Neural progenitor cell (in vitro differentiated cells): ENCODE data around the gene OR8D4. TPM values are rescaled to one million over a fixed set of nuclear protein-coding genes. Genes with fewer than 3 reads are reported as not detected.

Experiments
- DNase-seq: peaks from one replicate; pipeline ENCODE4 v3.0.0-alpha.2; 2016; ENCODE audit warnings: low spot score
- H2AFZ ChIP-seq: fragments of 200-600 bp; sonication (generic); replicated peaks from 2 replicates; pipeline ENCODE4 v1.6.1; 2016; ENCODE audit warnings: antibody characterized with exemption
- H3F3A ChIP-seq: fragments of 200-600 bp; sonication (generic); 2 replicates; pipeline ENCODE4 v1.6.1; 2016; ENCODE audit warnings: antibody characterized with exemption, low read depth
- H3K27ac ChIP-seq: fragments of 200-600 bp; sonication (generic); 2 replicates; pipeline ENCODE4 v1.5.1; 2016; ENCODE audit warnings: mild to moderate bottlenecking
- H3K27me3 ChIP-seq: fragments of 200-600 bp; sonication (generic); 2 replicates; pipeline ENCODE4 v1.6.1; 2016; ENCODE audit warnings: mild to moderate bottlenecking, moderate library complexity
- H3K36me3 ChIP-seq: fragments of 200-600 bp; sonication (generic); 2 replicates; pipeline ENCODE4 v1.5.1; 2016
- H3K4me1 ChIP-seq: fragments of 200-600 bp; sonication (generic); 2 replicates; pipeline ENCODE4 v1.6.1; 2016; ENCODE audit warnings: mixed run types
- H3K4me2 ChIP-seq: fragments of 200-600 bp; sonication (generic); 2 replicates; pipeline ENCODE4 v1.6.1; 2016
- H3K4me3 ChIP-seq: fragments of 200-600 bp; sonication (generic); 2 replicates; pipeline ENCODE4 v1.5.1; 2016
- H3K79me2 ChIP-seq: fragments of 200-600 bp; sonication (generic); 2 replicates; pipeline ENCODE4 v1.6.1; 2016; ENCODE audit warnings: low read depth
- H3K9ac ChIP-seq: fragments of 200-600 bp; sonication (generic); 2 replicates; pipeline ENCODE4 v1.6.1; 2016
- H3K9me3 ChIP-seq: fragments of 200-600 bp; sonication (generic); 2 replicates; pipeline ENCODE4 v1.5.1; 2016; ENCODE audit warnings: low read depth
- H4K20me1 ChIP-seq: fragments of 200-600 bp; sonication (generic); 2 replicates; pipeline ENCODE4 v1.6.1; 2016; ENCODE audit warnings: low read depth
- H3K27ac Mint-ChIP-seq: 3 replicates; pipeline ENCODE4 v1.8.0; 2021; ENCODE audit warnings: mixed read lengths
- H3K27me3 Mint-ChIP-seq: 2 replicates; pipeline ENCODE4 v1.8.0; 2022; ENCODE audit warnings: low read depth, mild to moderate bottlenecking, inconsistent platforms, moderate library complexity, mixed read lengths; ENCODE audit not compliant: insufficient read depth
- H3K36me3 Mint-ChIP-seq: 3 replicates; pipeline ENCODE4 v1.8.0; 2021; ENCODE audit warnings: mixed read lengths
- H3K4me1 Mint-ChIP-seq: 3 replicates; pipeline ENCODE4 v1.8.0; 2021; ENCODE audit warnings: mixed read lengths
- H3K4me3 Mint-ChIP-seq: 3 replicates; pipeline ENCODE4 v1.8.0; 2021; ENCODE audit warnings: mild to moderate bottlenecking, moderate library complexity, mixed read lengths
- H3K9me3 Mint-ChIP-seq: 3 replicates; pipeline ENCODE4 v1.8.0; 2020; ENCODE audit warnings: mixed read lengths
- EZH2 ChIP-seq: fragments of 200-600 bp; sonication (generic); IDR thresholded peaks from 2 replicates; pipeline ENCODE4 v1.6.1; 2017; ENCODE audit warnings: antibody characterized with exemption, mild to moderate bottlenecking, moderate library complexity
- EZH2phosphoT487 ChIP-seq: fragments of 200-600 bp; sonication (generic); IDR thresholded peaks from 2 replicates; pipeline ENCODE4 v1.6.1; 2017; ENCODE audit warnings: antibody characterized with exemption
- total RNA-seq: library from RNA; depleted of rRNA; stranded (reverse); fragments of >200 nt; gene quantifications from 2 replicates; pipeline ENCODE4 v1.2.3, GENCODE V29; 2015; ENCODE audit warnings: low replicate concordance
- TF ChIP-seq, protein P1 (sequence below): fragments of 200-600 bp; sonication (generic); IDR thresholded peaks from 2 replicates; pipeline ENCODE4 v1.5.1; 2017; ENCODE audit warnings: antibody characterized with exemption, mild to moderate bottlenecking

OR8D4 gene
- total RNA-seq, 1 donor from 2014 or later = not detected

DNA sequence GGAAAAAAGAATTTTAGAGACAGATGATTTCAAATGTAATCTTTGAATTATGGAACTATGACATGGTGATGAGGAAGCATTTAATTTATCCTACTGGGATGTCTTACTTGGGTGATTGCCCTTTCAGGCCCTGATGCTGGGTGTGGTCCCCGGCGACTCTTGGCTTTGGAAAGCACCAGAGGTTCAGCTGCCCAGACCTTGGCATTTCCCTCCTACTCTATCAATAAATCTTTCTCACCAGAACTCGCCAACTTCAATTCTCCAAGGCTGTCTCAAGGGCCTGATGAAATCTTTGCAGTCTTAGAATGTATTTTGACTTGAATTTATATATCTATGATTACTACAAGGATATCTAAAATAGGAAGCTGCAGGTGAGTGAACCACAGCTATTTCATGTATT, 19.0 kb downstream of the OR8D4 start:
- Mint-ChIP-seq H3K27ac (no peak overlapping the region), H3K36me3 (no peaks in the 10 kb centered on the region), H3K9me3 (no peaks in the 10 kb centered on the region), H3K4me3 (no peak overlapping the region), H3K4me1 (no peaks in the 10 kb centered on the region), H3K27me3 (no peaks in the 10 kb centered on the region)
- Histone ChIP-seq H3K4me1 (no peaks in the 10 kb centered on the region), H3K27me3 (no peaks in the 10 kb centered on the region), H3K79me2 (no peaks in the 10 kb centered on the region), H4K20me1 (no peaks in the 10 kb centered on the region), H3K9me3 (no peaks in the 10 kb centered on the region), H3K4me3 (no peak overlapping the region), H3K27ac (no peak overlapping the region), H3K9ac (no peak overlapping the region), H3K4me2 (no peak overlapping the region), H3F3A (no peaks in the 10 kb centered on the region), H3K36me3 (no peaks in the 10 kb centered on the region), H2AFZ (no peak overlapping the region)
- no peak for TF ChIP-seq EZH2
- TF ChIP-seq, protein P1, sequence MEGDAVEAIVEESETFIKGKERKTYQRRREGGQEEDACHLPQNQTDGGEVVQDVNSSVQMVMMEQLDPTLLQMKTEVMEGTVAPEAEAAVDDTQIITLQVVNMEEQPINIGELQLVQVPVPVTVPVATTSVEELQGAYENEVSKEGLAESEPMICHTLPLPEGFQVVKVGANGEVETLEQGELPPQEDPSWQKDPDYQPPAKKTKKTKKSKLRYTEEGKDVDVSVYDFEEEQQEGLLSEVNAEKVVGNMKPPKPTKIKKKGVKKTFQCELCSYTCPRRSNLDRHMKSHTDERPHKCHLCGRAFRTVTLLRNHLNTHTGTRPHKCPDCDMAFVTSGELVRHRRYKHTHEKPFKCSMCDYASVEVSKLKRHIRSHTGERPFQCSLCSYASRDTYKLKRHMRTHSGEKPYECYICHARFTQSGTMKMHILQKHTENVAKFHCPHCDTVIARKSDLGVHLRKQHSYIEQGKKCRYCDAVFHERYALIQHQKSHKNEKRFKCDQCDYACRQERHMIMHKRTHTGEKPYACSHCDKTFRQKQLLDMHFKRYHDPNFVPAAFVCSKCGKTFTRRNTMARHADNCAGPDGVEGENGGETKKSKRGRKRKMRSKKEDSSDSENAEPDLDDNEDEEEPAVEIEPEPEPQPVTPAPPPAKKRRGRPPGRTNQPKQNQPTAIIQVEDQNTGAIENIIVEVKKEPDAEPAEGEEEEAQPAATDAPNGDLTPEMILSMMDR = no peak
- TF ChIP-seq EZH2phosphoT487 = no peak
- no peak for DNase-seq

DNA sequence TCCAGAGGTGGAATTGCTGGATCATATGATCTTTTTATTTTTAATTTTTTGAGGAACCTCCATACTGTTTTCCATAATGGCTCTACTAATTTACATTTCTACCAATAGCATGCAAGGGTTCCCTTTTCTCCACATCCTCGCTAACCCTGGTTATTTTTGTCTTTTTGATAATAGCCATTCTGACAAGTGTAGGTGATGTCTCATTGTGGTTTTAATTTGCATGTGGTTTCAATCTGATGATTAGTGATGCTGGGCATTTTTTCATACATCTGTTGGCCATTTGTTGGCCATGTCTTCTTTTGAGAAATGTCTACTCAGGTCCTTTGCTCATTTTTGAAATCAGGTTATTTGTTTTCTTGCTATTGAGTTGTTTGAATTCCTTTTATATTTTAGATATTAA, 22.1 kb downstream of the OR8D4 start:
- DNase-seq = no peak
- no peaks in the 10 kb centered on the region for H3K4me1 Mint-ChIP-seq

DNA sequence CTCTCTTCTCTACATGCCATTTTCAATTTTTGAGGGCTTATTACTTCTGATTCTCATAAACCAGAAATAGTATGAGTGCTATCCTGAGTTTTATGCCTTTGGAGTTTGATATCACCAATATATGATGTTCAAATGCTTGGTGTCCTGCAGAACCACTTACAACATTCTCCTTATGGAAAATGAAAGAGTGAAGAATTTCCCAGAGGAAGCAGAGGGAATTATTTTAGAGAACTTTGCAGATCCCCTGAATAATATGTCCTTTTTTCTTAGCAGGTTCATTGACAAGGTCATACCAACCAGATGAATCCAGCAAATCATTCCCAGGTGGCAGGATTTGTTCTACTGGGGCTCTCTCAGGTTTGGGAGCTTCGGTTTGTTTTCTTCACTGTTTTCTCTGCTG, 37.4 kb downstream of the OR8D4 start, which contains the start of gene OR4D5:
Gene OR4D5, plus strand, starts transcription at position 301 of the 400 bp plus-strand sequence. Its CDS starts 0 bp downstream, at position 301.
- Histone ChIP-seq H3K36me3 (no peaks in the 10 kb centered on the region), H3K27me3 (no peaks in the 10 kb centered on the region), H3F3A (no peaks in the 10 kb centered on the region), H3K4me1 (no peaks in the 10 kb centered on the region), H2AFZ (no peak within 1 kb of the TSS), H3K4me2 (no peak within 1 kb of the TSS), H4K20me1 (no peaks in the 10 kb centered on the region), H3K27ac (no peak within 1 kb of the TSS), H3K9me3 (no peaks in the 10 kb centered on the region), H3K4me3 (no peak within 1 kb of the TSS), H3K79me2 (no peaks in the 10 kb centered on the region), H3K9ac (no peak within 1 kb of the TSS)
- no peak for DNase-seq
- Mint-ChIP-seq H3K4me3 (no peak within 1 kb of the TSS), H3K4me1 (no peaks in the 10 kb centered on the region), H3K36me3 (no peaks in the 10 kb centered on the region), H3K9me3 (no peaks in the 10 kb centered on the region), H3K27ac (no peak within 1 kb of the TSS), H3K27me3 (no peaks in the 10 kb centered on the region)
- TF ChIP-seq EZH2 (no peak), EZH2phosphoT487 (no peak)
- TF ChIP-seq, protein P1 = no peak

More for the DNA sequence above, 22.1 kb downstream of the OR8D4 start:
- no peaks in the 10 kb centered on the region for H3K9me3 Mint-ChIP-seq
- no peaks in the 10 kb centered on the region for H3K27me3 ChIP-seq
- no peaks in the 10 kb centered on the region for H3K79me2 ChIP-seq
- H3K36me3 ChIP-seq = no peaks in the 10 kb centered on the region
- no peak overlapping the region for H3K9ac ChIP-seq
- H3K27ac ChIP-seq = no peak overlapping the region
- no peaks in the 10 kb centered on the region for H3K36me3 Mint-ChIP-seq
- no peak for TF ChIP-seq EZH2
- TF ChIP-seq, protein P1 = no peak
- no peak for TF ChIP-seq EZH2phosphoT487
- no peaks in the 10 kb centered on the region for H3K27me3 Mint-ChIP-seq
- no peaks in the 10 kb centered on the region for H3K4me1 ChIP-seq
- no peak overlapping the region for H3K27ac Mint-ChIP-seq
- H3K4me3 Mint-ChIP-seq = no peak overlapping the region
- H3F3A ChIP-seq = no peaks in the 10 kb centered on the region
- H3K4me2 ChIP-seq = no peak overlapping the region
- H3K9me3 ChIP-seq = no peaks in the 10 kb centered on the region
- no peak overlapping the region for H3K4me3 ChIP-seq
- no peak overlapping the region for H2AFZ ChIP-seq
- H4K20me1 ChIP-seq = no peaks in the 10 kb centered on the region
